AG10803 (cell line): ENCODE results near the gene AAR2.

Experiments used
- DNase-seq: peaks from one replicate; pipeline ENCODE4 v3.0.0; 2010; ENCODE audit warnings: low read depth
- H3K4me3 ChIP-seq: 2 replicates; pipeline ENCODE4 v1.5.1; 2011; ENCODE audit warnings: mild to moderate bottlenecking, low read length, control low read depth
- TF ChIP-seq, protein P1 (sequence below): conservative IDR thresholded peaks from 2 replicates; pipeline ENCODE4 v1.5.1; 2011; ENCODE audit warnings: mild to moderate bottlenecking, low read length, control low read depth, inconsistent platforms

Gene AAR2

DNA sequence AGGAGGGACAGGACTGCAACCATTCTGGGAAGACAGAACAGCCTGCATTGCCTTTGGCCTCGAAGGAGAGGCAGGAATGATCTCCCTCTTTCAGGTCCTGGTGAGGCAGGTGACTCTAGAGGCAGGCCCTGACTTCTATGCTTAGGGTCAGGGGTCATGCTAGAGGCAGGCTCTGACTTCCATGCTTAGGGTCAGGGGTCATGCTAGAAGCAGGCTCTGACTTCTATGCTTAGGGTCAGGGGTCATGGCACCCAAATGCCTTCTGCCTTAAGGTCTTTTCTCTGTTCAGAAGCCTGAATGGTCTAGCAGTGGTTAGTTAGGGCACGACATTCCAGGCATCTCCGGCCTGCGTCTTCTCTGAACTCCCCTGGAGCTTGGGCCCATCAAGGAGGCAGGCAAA lies 35.1 kb upstream of the AAR2 start:
- no peak for DNase-seq
- no peak overlapping the region for H3K4me3 ChIP-seq
- TF ChIP-seq, protein P1, sequence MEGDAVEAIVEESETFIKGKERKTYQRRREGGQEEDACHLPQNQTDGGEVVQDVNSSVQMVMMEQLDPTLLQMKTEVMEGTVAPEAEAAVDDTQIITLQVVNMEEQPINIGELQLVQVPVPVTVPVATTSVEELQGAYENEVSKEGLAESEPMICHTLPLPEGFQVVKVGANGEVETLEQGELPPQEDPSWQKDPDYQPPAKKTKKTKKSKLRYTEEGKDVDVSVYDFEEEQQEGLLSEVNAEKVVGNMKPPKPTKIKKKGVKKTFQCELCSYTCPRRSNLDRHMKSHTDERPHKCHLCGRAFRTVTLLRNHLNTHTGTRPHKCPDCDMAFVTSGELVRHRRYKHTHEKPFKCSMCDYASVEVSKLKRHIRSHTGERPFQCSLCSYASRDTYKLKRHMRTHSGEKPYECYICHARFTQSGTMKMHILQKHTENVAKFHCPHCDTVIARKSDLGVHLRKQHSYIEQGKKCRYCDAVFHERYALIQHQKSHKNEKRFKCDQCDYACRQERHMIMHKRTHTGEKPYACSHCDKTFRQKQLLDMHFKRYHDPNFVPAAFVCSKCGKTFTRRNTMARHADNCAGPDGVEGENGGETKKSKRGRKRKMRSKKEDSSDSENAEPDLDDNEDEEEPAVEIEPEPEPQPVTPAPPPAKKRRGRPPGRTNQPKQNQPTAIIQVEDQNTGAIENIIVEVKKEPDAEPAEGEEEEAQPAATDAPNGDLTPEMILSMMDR, result no peak

DNA sequence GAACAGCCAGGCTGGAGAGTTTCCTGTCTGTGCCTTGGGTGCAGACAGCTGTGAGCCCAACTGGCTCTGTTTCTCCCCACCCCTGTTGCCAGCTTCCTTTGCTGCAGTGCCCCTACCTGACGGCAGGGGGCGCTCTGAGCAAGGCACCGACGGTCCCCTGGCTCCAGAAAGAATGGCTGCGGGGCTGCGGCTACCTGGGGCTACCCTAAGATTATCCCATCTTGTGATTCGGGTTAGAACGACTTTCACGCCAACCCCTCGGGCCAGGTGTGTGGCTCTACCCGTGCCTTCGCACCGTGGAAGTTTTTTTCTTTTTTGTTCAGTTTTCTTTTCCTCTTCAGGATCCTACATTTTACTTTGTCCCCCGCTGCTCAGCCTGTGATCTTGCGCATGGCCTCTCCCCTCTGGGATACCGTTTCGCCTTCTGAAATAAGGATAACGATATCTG lies 33.4 kb upstream of the AAR2 start:
- DNase-seq, result peak; percentile 40
- no peak overlapping the region for H3K4me3 ChIP-seq
- TF ChIP-seq, protein P1, result peak; percentile 97

DNA sequence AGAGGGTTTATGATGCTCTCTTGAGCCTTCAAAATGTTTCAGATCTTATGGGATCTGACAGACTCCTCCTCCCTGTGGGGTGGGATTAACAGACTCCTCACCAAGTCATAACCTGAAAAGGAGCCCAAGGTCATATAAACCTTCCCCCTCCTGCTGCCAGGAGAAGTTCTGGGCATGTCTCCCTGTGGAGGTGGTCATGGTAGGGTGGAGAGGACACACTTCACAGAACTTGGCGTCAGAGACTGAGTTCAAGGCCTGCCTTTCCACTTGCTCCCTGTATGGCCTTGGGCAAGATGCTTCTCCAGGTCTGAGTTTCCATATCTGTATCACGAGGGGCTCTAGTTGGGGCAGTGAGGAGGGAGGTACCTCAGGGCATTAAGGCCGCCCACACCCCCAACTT lies 32.4 kb upstream of the AAR2 start:
- H3K4me3 ChIP-seq, result no peak overlapping the region
- no peak for DNase-seq
- TF ChIP-seq, protein P1, result no peak

DNA sequence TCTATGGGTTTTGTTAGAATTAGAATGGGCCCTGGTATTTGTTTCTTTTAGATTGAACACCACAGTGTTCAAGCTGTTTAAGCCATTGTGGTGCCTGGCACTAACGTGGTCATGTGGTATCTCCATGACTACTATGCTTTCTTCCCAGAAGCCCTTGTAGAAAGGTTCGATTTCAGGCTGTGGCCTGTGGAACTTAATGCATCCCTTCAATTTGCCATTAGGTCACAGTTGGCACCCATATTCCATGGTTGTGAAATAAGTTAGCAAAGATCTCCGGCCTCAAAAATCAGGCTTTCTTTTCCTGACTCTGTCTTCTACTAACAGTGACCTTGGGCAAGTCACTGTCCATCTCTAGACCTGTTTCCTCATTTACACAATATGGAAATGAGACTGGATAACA lies 31.3 kb upstream of the AAR2 start:
- TF ChIP-seq, protein P1, result no peak
- peak; percentile 31 for DNase-seq
- no peak overlapping the region for H3K4me3 ChIP-seq

DNA sequence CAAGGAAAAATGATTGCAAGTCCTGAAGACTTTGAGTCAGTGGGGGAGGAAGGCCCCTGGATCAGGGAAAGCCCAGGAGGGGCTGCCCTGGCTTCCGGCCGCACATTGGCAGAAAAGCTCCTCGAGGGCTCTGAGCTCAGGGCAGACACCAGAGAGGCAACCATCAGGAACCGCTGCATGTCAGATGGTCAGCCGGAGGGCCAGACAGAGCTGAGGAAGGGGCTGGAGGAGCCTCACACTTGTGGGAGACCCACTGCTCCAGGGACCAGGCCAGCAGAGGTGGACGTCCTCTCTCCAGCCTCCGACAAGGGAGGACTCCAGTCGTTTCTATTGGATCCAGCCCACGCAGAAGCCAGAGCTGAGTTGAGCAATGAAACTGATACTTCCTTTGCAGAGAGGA lies 30.2 kb upstream of the AAR2 start:
- TF ChIP-seq, protein P1, result no peak
- DNase-seq, result no peak
- no peak overlapping the region for H3K4me3 ChIP-seq

DNA sequence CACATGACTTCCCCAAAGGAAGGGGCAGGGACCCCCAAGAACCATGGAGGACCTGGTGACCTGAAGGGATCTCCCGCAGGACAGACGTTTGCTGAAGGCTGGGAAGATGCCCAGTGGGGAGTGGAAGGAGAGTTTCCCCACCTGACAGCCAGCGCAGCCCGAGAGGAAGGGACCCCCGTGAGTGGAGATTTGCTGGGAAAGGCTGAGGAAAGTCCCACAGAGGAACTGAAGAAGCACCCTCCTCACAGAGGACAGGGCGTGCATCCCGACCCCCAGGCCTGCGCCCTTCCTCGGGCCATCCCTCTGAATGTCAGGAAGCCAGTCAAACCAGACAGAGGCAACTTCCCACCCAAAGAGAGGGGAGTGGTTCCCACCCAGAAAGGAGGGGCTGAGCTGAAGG lies 29.6 kb upstream of the AAR2 start:
- no peak for DNase-seq
- TF ChIP-seq, protein P1, result no peak
- no peak overlapping the region for H3K4me3 ChIP-seq

DNA sequence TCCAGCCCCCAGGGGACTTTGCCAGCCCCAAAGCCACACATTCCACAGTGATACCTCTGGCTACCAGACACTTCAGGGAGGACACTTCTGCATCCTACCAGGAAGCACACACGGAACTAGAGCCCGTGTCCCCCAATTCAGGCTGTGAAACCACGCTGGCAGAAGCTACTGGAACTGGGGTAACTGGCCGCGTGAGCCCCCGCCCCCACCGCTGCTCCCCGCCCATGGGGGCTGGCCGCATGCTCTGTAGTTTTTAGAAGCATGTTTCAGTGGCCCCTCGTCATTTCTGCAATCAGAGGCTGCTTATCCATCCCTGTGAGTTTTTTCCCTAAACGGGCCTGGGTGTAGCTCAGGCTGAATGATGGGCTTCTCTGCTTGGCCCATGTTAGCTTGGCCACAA lies 28.7 kb upstream of the AAR2 start:
- no peak for DNase-seq
- TF ChIP-seq, protein P1, result no peak
- no peak overlapping the region for H3K4me3 ChIP-seq
